PC-9 (cell line): ENCODE results near the gene ALPG.

Source experiments
- EZH2 ChIP-seq: fragments of 200-600 bp; sonication (generic); IDR thresholded peaks from 2 replicates; pipeline ENCODE4 v1.8.0; 2017; ENCODE audit warnings: antibody characterized with exemption, low read depth
- TF ChIP-seq, protein P1 (sequence below): fragments of 200-600 bp; sonication (generic); conservative IDR thresholded peaks from 2 replicates; pipeline ENCODE4 v1.6.1; 2017; ENCODE audit warnings: mixed run types, antibody characterized with exemption, mild to moderate bottlenecking, moderate library complexity

DNA sequence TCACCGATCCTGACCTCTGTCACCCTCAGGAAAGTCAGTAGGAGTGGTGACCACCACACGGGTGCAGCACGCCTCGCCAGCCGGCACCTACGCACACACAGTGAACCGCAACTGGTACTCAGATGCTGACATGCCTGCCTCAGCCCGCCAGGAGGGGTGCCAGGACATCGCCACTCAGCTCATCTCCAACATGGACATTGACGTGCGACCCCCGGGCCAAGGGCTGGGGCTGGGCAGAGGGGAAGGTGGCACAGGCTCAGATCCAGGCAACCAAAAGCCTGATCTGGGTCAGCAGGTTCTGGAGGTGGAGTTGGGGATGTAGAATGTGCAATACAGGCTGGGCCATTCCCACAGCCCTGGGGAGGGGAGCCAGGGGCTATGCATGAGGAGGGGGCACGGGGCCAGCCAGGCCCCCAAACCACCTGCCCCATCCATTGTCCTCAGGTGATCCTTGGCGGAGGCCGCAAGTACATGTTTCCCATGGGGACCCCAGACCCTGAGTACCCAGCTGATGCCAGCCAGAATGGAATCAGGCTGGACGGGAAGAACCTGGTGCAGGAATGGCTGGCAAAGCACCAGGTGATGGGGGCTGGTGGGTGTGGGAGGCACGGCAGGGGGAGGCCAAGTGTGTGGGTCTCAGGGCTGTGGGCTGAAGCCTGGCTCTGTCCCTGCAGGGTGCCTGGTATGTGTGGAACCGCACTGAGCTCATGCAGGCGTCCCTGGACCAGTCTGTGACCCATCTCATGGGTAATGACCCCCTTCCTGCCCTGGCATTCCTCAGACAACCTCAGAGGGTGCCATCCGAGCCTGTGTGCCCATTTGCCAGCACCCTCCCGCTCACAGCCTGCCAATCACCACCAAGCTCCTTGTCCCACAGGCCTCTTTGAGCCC lies 50.7 kb downstream of the ALPG start:
- TF ChIP-seq, protein P1, sequence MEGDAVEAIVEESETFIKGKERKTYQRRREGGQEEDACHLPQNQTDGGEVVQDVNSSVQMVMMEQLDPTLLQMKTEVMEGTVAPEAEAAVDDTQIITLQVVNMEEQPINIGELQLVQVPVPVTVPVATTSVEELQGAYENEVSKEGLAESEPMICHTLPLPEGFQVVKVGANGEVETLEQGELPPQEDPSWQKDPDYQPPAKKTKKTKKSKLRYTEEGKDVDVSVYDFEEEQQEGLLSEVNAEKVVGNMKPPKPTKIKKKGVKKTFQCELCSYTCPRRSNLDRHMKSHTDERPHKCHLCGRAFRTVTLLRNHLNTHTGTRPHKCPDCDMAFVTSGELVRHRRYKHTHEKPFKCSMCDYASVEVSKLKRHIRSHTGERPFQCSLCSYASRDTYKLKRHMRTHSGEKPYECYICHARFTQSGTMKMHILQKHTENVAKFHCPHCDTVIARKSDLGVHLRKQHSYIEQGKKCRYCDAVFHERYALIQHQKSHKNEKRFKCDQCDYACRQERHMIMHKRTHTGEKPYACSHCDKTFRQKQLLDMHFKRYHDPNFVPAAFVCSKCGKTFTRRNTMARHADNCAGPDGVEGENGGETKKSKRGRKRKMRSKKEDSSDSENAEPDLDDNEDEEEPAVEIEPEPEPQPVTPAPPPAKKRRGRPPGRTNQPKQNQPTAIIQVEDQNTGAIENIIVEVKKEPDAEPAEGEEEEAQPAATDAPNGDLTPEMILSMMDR: no peak
- no peak for TF ChIP-seq EZH2
